Breast epithelium (tissue), 3 donors: Measurements from ENCODE around the gene KRT15.

ENCODE experiments used
- POLR2A ChIP-seq: fragments of 450-650 bp; IDR thresholded peaks from one replicate; pipeline ENCODE4 v1.6.1; 2016; ENCODE audit warnings: antibody characterized with exemption, mild to moderate bottlenecking, moderate library complexity
- POLR2AphosphoS5 ChIP-seq, 3 donors: sonication (generic); formaldehyde crosslinking; IDR thresholded peaks; one replicate each; pipeline ENCODE4 v1.6.1; 2017; ENCODE audit warnings: antibody characterized with exemption in 3 of 3
- TF ChIP-seq, protein P1 (sequence below), 3 donors: fragments of 450-650 bp; IDR thresholded peaks; one replicate each; pipeline ENCODE4 v1.5.1; 2016 to 2017; ENCODE audit warnings: antibody characterized with exemption in 3 of 3, mild to moderate bottlenecking in 3 of 3, moderate library complexity in 3 of 3

DNA sequence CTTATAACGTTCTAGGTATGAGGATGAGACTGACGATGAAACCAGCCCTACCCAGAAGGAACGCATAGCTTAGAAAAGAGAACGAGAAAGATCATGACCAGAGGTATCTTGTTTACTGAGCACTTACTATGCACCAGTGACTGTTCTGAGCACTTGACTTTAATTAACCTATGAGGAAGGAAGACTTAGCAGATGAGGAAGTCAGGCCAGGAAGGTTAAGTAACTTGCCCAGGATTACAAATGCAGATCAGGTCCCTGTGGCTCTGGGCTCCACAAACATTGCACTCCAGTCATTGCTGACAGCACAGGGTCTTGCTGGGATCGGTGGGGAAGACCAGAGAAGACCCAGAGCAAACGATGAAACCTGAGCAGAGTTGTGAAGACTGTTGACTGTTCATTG lies 20.4 kb downstream of the KRT15 start:
- TF ChIP-seq, protein P1, sequence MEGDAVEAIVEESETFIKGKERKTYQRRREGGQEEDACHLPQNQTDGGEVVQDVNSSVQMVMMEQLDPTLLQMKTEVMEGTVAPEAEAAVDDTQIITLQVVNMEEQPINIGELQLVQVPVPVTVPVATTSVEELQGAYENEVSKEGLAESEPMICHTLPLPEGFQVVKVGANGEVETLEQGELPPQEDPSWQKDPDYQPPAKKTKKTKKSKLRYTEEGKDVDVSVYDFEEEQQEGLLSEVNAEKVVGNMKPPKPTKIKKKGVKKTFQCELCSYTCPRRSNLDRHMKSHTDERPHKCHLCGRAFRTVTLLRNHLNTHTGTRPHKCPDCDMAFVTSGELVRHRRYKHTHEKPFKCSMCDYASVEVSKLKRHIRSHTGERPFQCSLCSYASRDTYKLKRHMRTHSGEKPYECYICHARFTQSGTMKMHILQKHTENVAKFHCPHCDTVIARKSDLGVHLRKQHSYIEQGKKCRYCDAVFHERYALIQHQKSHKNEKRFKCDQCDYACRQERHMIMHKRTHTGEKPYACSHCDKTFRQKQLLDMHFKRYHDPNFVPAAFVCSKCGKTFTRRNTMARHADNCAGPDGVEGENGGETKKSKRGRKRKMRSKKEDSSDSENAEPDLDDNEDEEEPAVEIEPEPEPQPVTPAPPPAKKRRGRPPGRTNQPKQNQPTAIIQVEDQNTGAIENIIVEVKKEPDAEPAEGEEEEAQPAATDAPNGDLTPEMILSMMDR (IDR thresholded peaks at IDR 0.05), result no peak
- no peak for TF ChIP-seq POLR2A
- no peak for TF ChIP-seq POLR2AphosphoS5 (IDR thresholded peaks at IDR 0.05)
